ENCODE measurements around the gene MYO1C.

DNA sequence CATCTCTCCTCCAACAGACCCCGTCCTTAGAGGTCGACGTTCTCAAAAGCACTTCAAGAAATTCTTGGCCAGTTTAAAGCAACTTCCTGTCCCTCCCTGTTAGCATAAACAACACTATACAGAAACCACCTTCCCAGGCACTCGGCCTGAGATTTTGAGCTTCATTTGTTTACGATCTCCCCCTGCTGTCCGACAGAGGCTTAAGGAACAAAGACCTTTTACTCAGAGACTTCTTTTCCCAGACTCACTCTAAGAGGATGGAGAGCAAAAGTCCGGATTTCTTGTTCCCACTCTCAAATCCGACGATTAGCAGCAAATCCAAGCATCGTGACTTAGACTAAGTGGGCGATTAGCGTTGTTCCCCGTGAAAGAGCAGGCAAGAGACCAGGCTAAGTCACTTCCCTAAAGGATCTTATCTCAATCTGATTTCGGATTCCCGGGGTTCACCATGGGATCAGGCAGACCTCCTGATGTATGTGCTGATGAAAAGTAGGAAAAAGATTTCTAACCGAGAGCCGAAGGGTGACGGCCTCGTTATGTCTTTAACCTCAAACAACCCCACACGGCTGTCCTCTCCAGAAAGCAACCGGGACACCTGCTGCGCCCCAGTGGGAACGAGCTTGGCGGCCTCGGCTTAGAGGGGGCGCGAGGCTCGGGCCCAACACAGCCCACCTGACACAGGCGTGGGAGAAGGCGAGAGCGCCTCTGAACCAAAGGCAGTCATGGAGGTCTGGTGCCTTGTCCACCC, 23.3 kb upstream of the MYO1C start:
- TF ChIP-seq, protein P1, sequence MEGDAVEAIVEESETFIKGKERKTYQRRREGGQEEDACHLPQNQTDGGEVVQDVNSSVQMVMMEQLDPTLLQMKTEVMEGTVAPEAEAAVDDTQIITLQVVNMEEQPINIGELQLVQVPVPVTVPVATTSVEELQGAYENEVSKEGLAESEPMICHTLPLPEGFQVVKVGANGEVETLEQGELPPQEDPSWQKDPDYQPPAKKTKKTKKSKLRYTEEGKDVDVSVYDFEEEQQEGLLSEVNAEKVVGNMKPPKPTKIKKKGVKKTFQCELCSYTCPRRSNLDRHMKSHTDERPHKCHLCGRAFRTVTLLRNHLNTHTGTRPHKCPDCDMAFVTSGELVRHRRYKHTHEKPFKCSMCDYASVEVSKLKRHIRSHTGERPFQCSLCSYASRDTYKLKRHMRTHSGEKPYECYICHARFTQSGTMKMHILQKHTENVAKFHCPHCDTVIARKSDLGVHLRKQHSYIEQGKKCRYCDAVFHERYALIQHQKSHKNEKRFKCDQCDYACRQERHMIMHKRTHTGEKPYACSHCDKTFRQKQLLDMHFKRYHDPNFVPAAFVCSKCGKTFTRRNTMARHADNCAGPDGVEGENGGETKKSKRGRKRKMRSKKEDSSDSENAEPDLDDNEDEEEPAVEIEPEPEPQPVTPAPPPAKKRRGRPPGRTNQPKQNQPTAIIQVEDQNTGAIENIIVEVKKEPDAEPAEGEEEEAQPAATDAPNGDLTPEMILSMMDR (IDR thresholded peaks at IDR 0.05; ENCODE audit: low read depth, low read length) = peak; percentile 50
- TF ChIP-seq EZH2phosphoT487 (IDR thresholded peaks at IDR 0.05; ENCODE audit: low read depth) = no peak
